NCI-H526 treated with DMSO at 0.1 percent for 48 hours (cell line): Measurements from ENCODE around the gene SLC41A2.
A peak's percentile ranks its signal among the peaks of the same experiment; 100 is the strongest.
"Not testable (repeated sequence)": the region's sequence is repeated elsewhere in the genome, so short reads cannot be mapped to it uniquely, and the experiment has no call there.

Experiments used
- DNase-seq: peaks from one replicate; lab custom pipeline; 2025; lab: John Stamatoyannopoulos, UW

The SLC41A2 gene

DNA sequence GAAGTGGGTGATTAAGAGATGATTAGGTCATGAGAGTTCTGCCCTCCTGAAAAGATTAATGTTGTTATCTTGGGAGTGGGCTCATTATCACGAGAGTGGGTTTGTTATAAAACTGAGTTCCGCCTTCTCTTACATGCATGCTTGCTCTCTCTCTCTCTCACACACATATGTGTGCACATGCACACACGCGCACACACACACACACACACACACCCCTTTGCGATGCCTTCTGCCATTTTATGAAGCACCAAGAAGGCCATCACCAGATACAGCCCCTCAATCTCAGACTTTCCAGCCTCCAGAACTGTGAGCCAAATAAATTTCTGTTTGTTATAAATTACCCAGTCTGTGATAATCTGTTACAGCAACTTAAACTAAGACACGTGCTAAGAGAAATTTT, 5.7 kb upstream of the SLC41A2 start:
- DNase-seq = no peak

DNA sequence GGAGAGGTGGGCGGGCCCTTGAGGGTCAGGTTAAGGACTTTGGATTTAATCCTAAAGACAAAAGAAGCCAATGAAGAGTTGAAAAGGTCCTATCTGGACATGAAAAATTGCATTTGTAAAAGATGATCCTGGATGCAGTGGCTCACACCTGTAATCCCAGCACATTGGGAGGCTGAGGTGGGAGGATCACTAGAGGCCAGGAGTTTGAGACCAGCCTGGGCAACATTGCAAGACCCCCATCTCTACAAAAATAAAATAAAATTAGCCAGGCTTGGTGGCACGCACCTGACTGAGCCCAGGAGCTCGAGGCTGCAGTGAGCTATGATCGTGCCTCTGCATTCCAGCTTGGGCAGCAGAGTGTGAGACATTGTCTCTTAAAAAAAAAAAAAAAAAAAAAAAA, 2.4 kb upstream of the SLC41A2 start:
- DNase-seq = no peak

DNA sequence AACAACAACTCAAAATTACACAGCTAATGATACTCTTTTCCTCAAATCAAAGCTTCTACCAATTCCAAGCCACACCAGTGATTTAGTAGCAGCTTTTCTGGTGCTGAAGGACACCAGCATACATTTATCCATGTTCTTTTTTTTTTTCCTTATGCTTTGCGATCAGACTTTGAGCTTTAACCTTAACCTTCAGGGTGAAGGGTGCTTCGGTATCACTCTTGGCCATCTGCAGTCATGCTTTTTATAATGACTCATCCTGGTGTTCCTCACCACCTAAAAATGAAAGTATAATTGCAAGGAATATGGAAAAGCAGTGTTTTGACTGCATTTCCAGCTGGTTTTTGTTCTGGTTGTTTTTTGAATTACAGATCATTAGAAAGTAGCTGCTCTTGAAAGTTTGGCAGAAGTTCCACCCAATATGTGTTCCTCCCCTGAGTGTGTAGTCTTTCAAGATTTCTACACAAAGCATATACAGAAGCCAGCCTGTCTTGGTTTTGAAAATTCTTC, 1.3 kb upstream of the SLC41A2 start:
- DNase-seq = no peak

DNA sequence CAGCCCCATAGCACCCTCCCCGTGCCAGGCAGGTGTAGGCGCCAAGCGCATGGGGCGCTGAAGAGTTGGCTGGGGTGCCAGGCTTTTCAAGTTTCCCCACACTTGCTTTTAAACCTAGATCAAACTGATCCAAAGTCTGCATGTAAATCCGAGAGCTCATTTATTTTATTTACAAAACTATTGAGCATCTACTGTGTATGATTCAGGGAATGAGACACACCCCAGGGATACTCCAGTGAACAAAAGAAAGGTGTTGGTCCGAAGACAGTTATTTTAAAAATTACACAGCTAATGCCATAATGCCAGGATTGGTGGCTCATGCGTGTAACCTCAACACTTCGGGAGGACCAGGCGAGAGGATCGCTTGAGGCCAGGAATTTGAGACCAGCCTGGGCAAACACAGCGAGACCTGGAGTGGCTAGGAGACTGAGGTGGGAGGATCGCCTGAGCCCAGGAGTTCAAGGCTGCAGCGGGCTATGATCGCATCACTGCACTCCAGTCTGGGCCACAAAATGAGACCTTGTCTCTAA, 780 bp upstream of the SLC41A2 start:
- no peak for DNase-seq

DNA sequence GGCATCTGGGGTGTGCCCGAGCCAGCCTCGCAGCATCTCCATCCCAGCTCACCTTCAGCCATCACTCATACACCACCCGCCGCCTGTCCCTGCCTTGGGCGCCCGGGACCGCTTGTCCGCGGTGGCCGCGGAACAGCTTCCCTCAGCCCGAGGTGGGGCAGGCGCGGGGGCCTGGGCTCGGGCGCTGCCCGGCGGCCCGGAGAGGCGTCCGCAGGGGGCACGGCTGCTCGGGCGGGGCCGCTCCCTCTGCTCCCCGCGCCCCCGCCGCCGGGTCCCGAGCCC, 430 bp downstream of the SLC41A2 start:
- no peak for DNase-seq

DNA sequence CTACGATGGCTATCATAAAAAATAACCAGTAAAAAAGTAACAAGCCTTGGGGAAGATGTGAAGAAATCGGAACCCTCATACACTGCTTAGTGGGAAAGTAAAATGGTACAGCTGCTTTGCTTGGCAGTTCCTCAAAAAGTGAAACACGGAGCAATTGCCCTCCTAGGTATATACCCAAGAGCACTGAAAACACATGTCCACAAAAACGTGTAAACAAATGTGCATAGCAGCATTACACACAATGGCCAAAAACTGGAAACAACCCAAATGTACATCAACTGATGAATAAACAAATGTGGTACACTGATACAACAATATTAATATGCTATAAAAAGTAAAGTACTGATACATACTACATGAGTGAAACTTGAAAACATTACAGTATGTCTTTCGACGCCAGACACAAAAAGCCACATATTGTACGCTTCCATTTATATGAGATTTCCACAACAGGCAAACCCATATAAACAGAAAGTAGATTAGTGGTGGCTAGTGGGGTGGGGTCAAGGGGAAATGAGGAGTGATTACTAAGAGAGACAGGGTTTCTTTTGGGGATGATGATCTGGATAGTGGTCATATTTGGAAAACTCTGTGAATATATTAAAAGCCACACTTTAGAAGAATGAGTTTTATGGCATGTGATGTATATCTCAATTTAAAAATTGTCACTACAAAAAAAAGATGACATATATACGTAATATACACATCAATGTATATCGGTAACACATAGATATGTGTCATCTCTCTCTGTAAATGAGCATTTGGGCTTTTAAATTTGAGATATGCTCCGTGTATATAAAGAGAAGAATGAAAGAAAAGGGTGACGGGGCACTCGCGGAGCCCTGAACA, 996 bp downstream of the SLC41A2 start:
- DNase-seq = no peak

DNA sequence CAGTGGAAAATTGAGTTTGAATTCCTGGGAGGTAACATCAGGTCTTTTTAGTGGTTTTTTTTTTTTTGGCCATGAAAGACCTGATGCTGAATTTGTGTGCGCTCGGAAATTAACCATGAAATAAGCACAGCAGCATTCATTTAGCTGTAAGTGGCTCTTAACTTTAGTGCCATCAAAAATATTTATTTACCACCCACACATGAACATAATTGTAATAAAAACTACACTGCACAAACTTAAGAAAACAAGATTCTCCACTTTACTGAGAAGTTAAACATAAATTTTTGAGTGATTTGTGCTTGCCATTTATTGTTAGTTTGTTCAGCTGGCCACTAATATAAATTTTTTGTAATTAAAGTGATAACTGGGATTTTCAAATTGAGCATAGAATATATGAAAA, 2.4 kb downstream of the SLC41A2 start:
- DNase-seq = no peak

DNA sequence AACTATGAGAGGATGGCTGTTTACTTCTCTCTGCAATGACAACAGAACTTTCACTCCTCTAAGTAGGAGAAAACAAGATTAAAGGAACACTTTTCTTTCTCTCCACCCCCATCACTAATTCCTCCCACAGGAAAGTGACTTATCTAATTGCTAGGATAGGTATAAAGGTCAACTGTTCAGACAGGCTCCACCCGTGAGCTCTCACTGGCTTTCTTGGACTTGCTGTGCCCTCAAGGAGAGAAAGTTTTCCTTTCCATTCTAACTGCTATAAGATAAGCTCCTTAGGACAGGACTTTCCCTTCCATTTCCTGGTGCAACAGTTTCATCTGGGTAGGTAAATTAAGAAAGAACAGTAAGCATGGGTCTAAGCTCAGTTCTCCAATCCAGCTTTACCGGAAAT, 4.8 kb downstream of the SLC41A2 start:
- DNase-seq = no peak

DNA sequence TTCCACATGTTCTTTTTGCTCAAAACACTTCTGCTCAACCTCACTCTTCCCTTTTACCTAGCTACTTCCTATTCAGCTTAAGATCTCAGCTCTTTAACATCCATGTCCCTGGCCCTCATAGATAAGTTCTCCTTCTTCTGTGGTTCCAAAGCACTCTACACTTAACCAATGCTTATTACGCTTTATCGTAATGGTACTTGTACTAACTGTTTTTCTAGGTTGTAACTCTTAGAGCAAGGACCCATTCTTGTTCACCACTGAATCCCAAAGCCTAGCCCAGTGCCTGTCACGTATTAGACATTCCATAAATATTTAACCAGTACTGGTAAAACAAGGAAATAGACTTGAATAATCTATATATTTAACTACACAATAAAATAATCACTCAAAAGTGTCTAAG, 5.3 kb downstream of the SLC41A2 start:
- no peak for DNase-seq

DNA sequence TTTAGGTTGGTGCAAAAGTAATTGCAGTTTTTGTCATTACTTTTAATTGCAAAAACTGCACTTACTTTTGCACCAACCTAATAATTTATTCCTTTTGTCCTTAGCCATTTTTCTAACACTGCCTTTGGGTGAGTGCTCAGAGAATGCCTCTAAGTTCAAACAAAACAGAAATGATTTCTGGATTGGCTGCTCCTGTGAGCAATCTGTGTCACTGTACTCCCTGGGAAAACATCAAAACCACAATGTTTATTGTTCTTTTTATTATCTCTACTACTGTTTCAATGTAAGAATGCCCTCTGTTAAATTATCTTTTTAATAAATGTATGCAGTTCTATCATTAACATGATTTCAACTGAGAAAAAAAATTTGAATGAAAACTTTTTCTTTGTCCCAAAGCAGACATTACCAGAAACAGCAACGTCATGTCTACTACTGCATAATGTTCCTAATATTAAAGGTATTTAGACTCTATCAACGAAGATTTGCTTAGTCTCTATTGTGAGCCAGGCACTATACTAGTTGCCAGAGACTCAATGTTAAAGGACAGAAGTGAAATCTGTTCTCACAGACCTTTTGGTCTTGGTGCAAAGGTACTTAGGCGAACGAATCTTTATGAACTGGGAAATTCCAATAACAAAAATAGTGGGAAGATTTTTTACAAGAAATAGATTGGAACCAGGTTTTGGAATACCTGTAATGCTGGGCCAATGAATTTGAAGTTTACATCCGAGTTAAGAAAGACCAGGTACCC, 6.2 kb downstream of the SLC41A2 start:
- DNase-seq = no peak

DNA sequence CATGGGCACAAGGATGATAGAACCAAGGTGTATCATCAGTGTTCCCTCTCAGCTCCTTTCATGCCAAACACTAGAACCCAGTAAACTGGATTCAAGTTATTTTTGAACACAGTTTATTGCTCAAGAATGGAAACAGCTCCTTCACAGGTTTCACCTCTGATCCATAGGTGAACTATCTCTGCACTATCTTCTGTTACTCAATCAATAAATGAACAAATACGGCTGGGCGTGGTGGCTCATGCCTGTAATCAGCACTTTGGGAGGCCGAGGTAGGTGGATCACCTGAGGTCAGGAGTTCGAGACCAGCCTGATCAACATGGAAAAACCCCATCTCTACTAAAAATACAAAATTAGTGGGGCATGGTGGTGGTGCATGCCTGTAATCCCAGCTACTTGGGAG, 9.4 kb downstream of the SLC41A2 start:
- not testable (repeated sequence) for DNase-seq

DNA sequence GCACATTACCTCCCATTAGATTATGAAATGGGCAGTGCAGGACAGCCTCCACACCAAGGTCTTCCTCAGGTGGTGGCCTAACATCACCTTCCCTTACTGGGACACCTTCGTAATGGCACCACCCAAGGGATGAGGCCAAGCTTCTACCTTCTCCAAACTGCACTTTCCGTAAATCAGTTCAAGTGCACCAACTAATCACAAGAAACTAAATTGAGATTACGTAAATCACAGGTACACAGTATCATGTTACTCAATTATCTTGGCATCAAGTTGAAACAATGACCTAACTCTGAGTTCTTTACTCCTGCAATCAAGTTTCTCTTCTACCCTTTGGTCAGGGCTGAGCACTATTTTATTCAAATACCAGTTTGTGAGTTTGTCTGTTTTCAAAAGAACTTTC, 13.8 kb downstream of the SLC41A2 start:
- no peak for DNase-seq

DNA sequence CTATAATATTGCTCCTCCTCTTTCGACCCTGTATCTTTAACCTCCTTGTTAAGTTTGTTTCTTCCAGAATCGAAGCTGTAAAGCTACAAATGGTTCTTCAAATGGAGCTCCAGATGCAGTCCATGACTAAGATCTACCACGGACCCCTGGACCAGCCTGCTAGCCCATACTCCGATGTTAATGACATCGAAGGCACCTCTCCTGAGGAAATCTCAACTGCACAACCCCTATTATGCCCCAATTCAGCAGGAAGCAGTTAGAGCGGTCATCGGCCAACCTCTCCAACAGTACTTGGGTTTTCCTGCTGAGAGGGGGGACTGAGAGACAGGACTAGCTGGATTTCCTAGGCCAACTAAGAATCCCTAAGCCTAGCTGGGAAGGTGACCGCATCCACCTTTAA, 14.7 kb downstream of the SLC41A2 start:
- DNase-seq = not testable (repeated sequence)

DNA sequence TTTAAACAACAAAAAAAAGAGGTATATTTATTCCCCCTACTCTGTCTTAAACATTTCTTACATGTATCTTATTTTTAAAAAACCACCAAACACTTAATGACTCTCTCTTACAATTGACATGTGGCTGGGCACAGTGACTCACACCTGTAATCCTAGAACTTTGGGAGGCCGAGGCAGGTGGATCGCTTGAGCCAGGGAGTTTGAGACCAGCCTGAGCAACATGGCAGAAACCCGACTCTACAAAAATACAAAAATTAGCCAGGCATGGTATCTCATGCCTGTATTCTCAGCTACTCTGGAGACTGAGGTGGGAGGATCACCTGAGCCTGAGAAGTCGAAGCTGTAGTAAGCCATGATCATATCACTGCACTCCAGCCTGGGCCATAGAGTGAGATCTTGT, 16.0 kb downstream of the SLC41A2 start:
- no peak for DNase-seq

DNA sequence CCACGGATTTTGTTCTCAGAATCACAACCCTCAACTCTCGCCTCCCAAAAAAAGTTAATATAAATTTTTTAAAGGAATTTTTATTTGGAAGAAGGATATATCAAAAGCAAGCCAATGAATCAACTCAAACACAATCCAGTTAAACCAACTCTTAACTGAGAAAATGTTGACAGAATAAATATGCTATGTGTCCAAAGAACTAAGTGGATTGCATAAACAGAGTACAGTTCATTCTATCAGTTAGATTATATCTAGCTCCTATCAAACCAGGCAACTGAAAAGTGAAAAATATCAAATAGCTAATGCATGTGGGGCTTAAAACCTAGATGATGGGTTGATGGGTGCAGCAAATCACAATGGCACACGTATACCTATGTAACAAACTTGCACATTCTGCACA, 16.6 kb downstream of the SLC41A2 start:
- DNase-seq = no peak

DNA sequence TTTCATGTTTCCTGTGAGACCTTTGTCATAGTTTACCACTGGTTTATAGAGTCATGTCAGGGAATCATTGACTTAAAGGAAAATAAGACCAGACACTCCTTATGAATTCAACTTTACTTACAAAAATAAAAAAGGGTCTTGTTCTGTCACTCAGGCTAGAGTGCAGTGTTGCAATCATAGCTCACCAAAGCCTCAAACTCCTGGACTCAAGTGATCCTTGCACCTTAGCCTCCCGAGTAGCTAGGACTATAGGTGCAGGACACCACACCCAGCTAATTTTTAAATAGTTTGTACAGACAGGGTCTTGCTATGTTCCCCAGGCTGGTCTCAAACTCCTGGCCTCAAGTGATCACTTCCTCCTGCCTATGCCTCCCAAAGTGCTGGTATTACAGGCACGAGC, 19.0 kb downstream of the SLC41A2 start:
- no peak for DNase-seq

DNA sequence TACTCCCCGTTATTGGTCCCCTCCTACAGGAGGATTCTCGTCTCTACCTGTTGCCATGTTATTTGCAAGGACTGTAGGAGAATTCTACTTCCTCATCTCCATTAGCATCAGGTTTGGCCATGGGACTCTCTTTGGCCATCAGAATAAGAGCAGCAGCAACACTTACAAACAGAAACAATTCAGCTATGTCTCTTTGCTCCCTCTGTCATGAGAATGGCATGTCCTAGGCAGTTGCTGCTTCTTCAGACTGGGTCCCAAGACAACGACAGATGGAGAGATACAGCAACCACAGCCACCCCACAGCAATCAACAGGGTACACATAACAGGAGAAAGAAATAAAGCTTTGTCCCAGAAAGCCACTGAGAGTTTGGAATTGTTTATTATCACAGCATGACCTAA, 19.7 kb downstream of the SLC41A2 start:
- no peak for DNase-seq

DNA sequence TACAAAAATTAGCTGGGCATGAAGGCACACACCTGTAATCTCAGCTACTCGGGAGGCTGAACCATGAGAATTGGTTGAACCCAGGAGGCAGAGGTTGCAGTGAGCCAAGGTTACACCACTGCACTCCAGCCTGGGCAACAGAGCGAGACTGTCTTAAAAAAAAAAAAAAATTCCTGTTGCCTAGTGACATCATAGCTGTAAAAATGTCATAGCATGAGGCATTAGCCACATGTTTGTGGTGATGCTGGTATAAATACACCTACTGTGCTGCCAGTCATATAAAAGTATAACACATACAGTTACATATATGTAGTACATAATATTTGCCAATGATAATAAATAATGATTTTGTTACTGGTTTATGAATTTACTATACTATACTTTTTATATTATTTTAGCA, 22.2 kb downstream of the SLC41A2 start:
- no peak for DNase-seq

DNA sequence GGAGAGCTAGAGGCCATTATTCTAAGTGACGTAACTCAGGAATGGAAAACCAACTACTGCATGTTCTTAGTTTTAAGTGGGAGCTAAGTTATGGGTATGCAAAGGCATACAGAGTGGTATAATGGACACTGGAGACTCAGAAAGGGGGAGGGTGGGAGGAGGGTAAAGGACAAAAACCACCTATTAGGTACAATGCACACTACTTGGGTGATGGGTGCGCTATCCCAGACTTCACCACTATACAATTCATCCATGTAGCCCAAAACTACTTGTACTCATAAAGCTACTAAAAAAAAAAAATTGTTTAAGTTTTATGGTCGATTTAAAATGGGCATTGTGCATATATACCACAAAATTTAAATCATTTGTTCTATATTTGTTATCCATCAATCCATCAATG, 24.3 kb downstream of the SLC41A2 start:
- DNase-seq = no peak

DNA sequence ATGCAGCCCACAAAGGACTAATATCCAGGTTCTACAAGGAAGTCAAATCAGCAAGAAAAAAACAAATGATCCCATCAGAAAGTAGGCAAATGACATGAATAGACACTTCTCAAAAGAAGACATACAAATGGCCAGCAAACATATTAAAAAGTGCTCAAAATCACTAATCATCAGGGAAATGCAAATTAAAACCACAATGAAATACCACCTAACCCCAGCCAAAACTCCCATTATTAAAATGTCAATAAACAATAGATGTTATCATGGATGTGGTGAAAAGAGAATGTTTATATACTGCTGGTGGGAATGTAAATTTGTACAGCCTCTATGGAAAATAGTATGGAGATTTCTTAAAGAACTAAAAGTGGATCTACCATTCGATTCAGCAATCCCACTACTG, 25.0 kb downstream of the SLC41A2 start:
- DNase-seq = peak; percentile 97

DNA sequence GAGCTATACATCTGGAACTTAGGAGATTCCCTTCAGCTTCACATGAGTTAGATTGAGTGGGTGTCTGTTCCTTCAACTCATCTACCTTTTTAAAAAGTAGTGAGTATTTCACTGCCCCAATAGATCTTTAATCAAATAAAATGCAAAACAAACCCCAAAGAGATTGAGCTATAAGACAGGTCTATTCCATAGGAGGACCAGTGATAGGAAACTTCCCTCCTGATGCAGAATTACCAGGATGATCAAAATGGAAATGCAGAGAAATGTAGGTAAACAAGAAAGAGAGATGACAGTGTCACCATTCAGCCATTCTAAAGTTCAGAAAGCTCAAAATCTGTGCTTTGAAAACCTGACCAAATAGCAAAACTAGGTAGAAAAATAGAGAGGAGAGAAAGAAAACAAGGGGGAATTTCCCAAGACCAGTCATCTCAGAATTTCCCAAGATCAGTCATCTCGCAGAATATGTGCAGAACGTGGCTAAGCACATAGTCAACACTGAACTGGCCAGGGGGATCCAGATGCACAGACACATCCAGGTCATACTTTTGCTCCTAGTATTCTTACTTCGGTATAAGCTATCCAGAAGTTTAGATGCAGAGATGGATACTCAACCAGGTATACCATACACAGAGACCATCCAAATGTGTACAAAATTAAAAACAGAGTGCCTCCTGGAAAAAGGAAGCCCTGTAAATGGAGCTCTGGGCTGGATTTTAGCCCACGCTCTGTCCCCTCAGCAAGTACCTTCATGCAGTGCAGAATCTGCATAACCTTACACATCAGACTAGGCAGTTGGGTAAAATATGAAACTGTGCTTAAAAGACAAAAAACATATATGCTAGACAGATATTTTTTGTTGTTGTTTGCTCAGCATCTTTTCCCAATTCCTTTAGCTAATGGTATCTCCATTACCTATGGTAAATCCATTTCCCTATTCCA, 27.4 kb downstream of the SLC41A2 start:
- DNase-seq = no peak

DNA sequence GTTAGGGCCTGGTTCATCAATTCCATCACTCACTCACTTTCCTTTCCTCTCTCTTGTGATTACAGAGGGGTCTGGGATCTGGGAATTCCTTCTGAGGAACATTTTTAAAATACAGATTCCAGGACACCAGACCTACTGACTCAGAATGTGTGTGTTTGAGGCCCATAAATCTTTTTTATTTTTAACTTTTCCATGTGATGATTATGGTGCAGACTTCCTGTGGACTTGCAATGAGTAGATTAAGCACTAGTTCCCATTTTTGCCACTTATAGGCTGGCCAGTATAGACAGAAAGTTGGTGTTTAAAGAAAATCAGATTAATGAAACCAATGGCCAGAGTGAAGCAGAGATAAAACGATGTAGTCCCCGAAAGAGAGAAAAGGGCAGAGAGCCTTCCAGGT, 28.1 kb downstream of the SLC41A2 start:
- DNase-seq = no peak
